Endothelial cell of umbilical vein (primary cell): Measurements from ENCODE around the gene ZDHHC14.

Experiments used
- GATA2 ChIP-seq: IDR thresholded peaks from 2 replicates; pipeline ENCODE4 v1.7.0; 2011; ENCODE audit warnings: low read depth, mild to moderate bottlenecking, moderate library complexity, mixed read lengths, low read length; ENCODE audit not compliant: insufficient read length, insufficient read depth
- POLR2A ChIP-seq: IDR thresholded peaks from 2 replicates; pipeline ENCODE4 v1.6.1; 2012; ENCODE audit warnings: low read depth, mild to moderate bottlenecking, control low read depth, low read length
- POLR2AphosphoS5 ChIP-seq: IDR thresholded peaks from 2 replicates; pipeline ENCODE4 v1.6.1; 2012; ENCODE audit warnings: low read depth, mild to moderate bottlenecking, control low read depth, low read length, moderate library complexity; ENCODE audit not compliant: insufficient read depth
- TF ChIP-seq, protein P1 (sequence below), 2 donors: IDR thresholded peaks; 1 replicate in 1 of 2; 2 replicates in 1 of 2; pipeline ENCODE4 v1.5.1; 2011; ENCODE audit warnings: low read length in 2 of 2, mild to moderate bottlenecking in 2 of 2, moderate library complexity in 2 of 2, control low read depth in 1 of 2, inconsistent platforms in 1 of 2, low read depth in 1 of 2; ENCODE audit not compliant: insufficient read depth in 1 of 2; ENCODE audit errors: extremely low read depth in 1 of 2
- TF ChIP-seq, protein P2 (sequence below): IDR thresholded peaks from 2 replicates; pipeline ENCODE4 v1.6.1; 2011; ENCODE audit not compliant: insufficient read depth, insufficient read length

DNA sequence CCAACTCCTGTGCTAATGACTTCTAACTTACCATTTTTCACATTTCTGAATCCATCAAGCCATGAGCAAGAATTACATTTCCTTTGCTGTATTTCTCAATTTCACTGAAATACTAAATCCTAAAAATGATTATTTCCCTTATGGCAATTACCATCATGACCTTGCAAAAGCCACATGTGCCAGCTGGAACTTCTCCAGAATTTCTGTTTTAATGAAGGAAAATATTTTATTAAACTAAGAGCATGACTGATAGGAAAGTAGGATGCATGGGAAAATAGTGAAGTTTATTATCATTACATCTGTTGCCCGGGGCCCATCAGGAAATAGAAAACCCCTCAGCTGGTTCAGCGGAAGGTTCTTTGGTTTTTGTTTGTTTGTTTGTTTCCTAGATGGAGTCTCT lies 43.2 kb upstream of the ZDHHC14 start:
- TF ChIP-seq, protein P1, sequence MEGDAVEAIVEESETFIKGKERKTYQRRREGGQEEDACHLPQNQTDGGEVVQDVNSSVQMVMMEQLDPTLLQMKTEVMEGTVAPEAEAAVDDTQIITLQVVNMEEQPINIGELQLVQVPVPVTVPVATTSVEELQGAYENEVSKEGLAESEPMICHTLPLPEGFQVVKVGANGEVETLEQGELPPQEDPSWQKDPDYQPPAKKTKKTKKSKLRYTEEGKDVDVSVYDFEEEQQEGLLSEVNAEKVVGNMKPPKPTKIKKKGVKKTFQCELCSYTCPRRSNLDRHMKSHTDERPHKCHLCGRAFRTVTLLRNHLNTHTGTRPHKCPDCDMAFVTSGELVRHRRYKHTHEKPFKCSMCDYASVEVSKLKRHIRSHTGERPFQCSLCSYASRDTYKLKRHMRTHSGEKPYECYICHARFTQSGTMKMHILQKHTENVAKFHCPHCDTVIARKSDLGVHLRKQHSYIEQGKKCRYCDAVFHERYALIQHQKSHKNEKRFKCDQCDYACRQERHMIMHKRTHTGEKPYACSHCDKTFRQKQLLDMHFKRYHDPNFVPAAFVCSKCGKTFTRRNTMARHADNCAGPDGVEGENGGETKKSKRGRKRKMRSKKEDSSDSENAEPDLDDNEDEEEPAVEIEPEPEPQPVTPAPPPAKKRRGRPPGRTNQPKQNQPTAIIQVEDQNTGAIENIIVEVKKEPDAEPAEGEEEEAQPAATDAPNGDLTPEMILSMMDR (IDR thresholded peaks at IDR 0.05; ENCODE audit: extremely low read depth in 1 of 2, insufficient read depth in 1 of 2, low read depth in 1 of 2, low read length in 2 of 2): no peak
- no peak for TF ChIP-seq GATA2
- TF ChIP-seq POLR2AphosphoS5: no peak
- no peak for TF ChIP-seq POLR2A
- TF ChIP-seq, protein P2, sequence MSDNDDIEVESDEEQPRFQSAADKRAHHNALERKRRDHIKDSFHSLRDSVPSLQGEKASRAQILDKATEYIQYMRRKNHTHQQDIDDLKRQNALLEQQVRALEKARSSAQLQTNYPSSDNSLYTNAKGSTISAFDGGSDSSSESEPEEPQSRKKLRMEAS: no peak
